Peyer's patch (tissue), 4 donors: Measurements from ENCODE around the gene ST6GAL1.

Experiments used
- POLR2A ChIP-seq, 2 donors: fragments of 450-650 bp; IDR thresholded peaks; one replicate each; pipeline ENCODE4 v1.5.1; 2017; ENCODE audit warnings: antibody characterized with exemption in 2 of 2, mild to moderate bottlenecking in 2 of 2, moderate library complexity in 2 of 2
- TF ChIP-seq, protein P1 (sequence below), 6 experiments: fragments of 450-650 bp in 4 of 6; fragments of 200-600 bp in 2 of 6; sonication (generic) in 1 of 6; IDR thresholded peaks; one replicate each; pipeline ENCODE4 v1.5.1; 2017 to 2019; ENCODE audit warnings: antibody characterized with exemption in 6 of 6, mild to moderate bottlenecking in 3 of 6, moderate library complexity in 1 of 6

DNA sequence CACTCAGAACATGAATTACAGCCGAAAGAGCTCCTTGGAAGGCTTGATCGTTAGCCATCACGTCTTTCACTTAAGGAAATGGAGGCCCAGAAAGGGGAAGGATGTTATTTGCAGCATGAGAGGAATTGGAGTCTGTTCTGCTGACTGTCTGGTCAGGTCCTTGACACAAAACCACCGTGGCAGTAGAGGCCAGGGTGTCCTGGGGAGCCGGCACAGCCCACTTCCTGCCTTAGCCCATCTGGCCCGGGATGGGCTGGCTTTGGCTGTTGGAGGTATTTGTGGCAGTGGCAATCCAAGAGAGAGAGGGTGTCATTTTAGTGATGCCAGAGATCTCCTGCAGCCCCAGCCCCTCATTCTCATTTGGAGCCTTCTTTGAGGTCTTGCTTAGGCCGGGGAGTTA lies 37.4 kb downstream of the ST6GAL1 start:
- TF ChIP-seq, protein P1, sequence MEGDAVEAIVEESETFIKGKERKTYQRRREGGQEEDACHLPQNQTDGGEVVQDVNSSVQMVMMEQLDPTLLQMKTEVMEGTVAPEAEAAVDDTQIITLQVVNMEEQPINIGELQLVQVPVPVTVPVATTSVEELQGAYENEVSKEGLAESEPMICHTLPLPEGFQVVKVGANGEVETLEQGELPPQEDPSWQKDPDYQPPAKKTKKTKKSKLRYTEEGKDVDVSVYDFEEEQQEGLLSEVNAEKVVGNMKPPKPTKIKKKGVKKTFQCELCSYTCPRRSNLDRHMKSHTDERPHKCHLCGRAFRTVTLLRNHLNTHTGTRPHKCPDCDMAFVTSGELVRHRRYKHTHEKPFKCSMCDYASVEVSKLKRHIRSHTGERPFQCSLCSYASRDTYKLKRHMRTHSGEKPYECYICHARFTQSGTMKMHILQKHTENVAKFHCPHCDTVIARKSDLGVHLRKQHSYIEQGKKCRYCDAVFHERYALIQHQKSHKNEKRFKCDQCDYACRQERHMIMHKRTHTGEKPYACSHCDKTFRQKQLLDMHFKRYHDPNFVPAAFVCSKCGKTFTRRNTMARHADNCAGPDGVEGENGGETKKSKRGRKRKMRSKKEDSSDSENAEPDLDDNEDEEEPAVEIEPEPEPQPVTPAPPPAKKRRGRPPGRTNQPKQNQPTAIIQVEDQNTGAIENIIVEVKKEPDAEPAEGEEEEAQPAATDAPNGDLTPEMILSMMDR (IDR thresholded peaks at IDR 0.05): no peak
- TF ChIP-seq POLR2A (IDR thresholded peaks at IDR 0.05): no peak
